MCF 10A (cell line): ENCODE data around the gene FAM111B. TPM values are rescaled to one million over a fixed set of nuclear protein-coding genes. Genes with fewer than 3 reads are reported as not detected.

ENCODE experiments used
- BruUV-seq: library from RNA; stranded (reverse); fragments of 400-500 nt; replicated peaks from 2 replicates; lab custom pipeline; 2021; lab: Mats Ljungman, UMichigan
- CTCF ChIA-PET: fragments of 300-600 bp; sonication (Branson Sonifier 250); formaldehyde crosslinking; extraction: SDS; loops from one replicate; lab custom pipeline; 2021; ENCODE audit warnings: antibody characterized with exemption, inconsistent platforms; lab: Yijun Ruan, JAX
- POLR2A ChIA-PET: fragments of 300-600, 350-650 bp; sonication (Branson Sonifier 250); formaldehyde crosslinking; extraction: SDS; loops from one replicate; lab custom pipeline; 2020; ENCODE audit warnings: antibody characterized with exemption, inconsistent platforms; lab: Yijun Ruan, JAX
- DNase-seq: peaks from one replicate; pipeline ENCODE4 v3.0.0-alpha.2; 2018; ENCODE audit not compliant: unreplicated experiment
- H3K27ac Mint-ChIP-seq: one replicate; pipeline ENCODE4 v1.8.0; 2022; ENCODE audit warnings: mild to moderate bottlenecking, low read depth, mixed read lengths; ENCODE audit not compliant: unreplicated experiment
- H3K27me3 Mint-ChIP-seq: one replicate; pipeline ENCODE4 v1.8.0; 2022; ENCODE audit warnings: mixed read lengths; ENCODE audit not compliant: insufficient read depth, unreplicated experiment
- H3K36me3 Mint-ChIP-seq: one replicate; pipeline ENCODE4 v1.8.0; 2022; ENCODE audit warnings: mild to moderate bottlenecking, moderate library complexity, mixed read lengths; ENCODE audit not compliant: insufficient read depth, unreplicated experiment
- H3K4me1 Mint-ChIP-seq: one replicate; pipeline ENCODE4 v1.8.0; 2022; ENCODE audit warnings: mixed read lengths; ENCODE audit not compliant: insufficient read depth, unreplicated experiment
- H3K4me3 Mint-ChIP-seq: one replicate; pipeline ENCODE4 v1.8.0; 2022; ENCODE audit warnings: mild to moderate bottlenecking, moderate library complexity, mixed read lengths; ENCODE audit not compliant: unreplicated experiment
- H3K9me3 Mint-ChIP-seq: one replicate; pipeline ENCODE4 v1.8.0; 2022; ENCODE audit warnings: mixed read lengths; ENCODE audit not compliant: unreplicated experiment
- CTCF ChIP-seq: fragments of 200-600 bp; IDR thresholded peaks from one replicate; pipeline ENCODE4 v1.8.0; 2022; ENCODE audit warnings: antibody characterized with exemption, mild to moderate bottlenecking; ENCODE audit not compliant: unreplicated experiment
- intact Hi-C: fragments of 100-400 bp; cut with micrococcal nuclease; formaldehyde crosslinking; loops from 2 replicates; pipeline ENCODE4 v1.14.1; 2022
- total RNA-seq: library from RNA; stranded (reverse); gene quantifications from 2 replicates; pipeline ENCODE4 v1.2.3, GENCODE V29; 2022

FAM111B gene
- total RNA-seq, 1 experiment from 2014 or later: 1.6 TPM

DNA sequence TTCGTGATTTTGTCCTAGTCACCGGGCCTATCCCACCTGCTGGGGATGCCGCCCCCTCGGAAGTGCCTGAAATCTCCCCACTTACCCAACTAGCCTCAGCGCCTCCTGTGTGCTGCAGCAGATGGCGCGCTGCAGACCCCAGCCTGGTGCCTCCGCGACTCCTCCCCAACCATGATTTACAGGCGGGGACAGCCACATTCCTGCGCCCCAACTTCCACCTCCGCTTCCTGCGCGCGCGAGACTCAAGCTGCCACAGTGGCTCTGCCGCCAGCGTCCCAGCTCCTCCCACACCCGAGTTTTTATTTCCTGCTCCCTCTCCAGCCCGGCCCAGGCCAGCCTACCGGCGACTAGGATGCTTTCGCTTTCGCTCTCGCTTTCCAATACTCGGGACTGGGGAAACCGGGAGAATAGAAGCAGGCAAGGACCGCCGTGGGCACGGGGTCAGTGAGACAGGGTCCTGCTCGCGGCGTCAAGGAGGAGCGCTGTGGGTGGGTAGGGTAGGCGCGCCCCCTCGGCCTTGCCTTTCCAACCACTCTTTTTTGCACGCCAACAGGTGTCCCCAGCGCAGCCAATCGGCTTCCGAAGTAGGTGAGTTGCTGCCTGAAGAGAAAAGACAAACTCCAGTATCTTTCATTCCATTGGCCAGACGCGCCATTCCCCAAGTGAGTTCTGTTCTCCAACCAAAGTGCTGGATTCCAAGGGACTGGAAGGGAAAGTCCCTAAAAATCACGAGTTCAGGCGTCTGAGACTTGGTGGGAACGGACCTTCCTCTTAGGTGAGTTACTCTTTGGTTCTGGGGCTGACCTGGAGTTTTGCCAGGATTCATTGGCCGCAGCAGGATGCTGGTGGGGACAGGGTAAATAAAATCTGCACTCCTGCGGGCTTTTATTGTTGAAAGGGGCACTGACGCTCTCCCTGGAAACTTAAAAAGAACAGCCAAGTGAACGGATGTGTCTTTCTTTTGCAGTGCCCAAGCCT, 35.8 kb downstream of the FAM111B start, which contains the start of gene FAM111A:
Gene FAM111A (plus strand): TSS at position 327 of the 978 bp plus-strand sequence. CDS start 6,017 bp downstream, outside the sequence.
- H3K36me3 Mint-ChIP-seq: peaks cover 3% of the 10 kb centered on the region
- intact Hi-C loops: loop anchor here (1.0 to 5.0 kb wide), 5 partner anchors 15 to 566 kb away; partner anchors contain the start of genes FAM111B, LPXN and ZFP91
- H3K9me3 Mint-ChIP-seq: no peaks in the 10 kb centered on the region
- ChIA-PET CTCF (interaction anchor here (0.6 to 10.2 kb wide), 11 partner anchors 9 to 512 kb away, joined by 3 to 146 read pairs (median 3); partner anchors contain the start of gene DTX4), POLR2A (interaction anchor here (0.6 to 2.7 kb wide), 16 partner anchors 10 to 1821 kb away, joined by 3 to 27 read pairs (median 4); partner anchors contain the start of genes DTX4, FAM111B and ZFP91)
- DNase-seq: peak; percentile 95
- H3K4me1 Mint-ChIP-seq: peaks cover 50% of the 10 kb centered on the region
- BruUV-seq: TSS peak; percentile 68
- H3K27ac Mint-ChIP-seq: peak within 1 kb of the TSS; percentile 98
- no peaks in the 10 kb centered on the region for H3K27me3 Mint-ChIP-seq
- H3K4me3 Mint-ChIP-seq: peak within 1 kb of the TSS; percentile 97
- TF ChIP-seq CTCF: peak; percentile 6

- DNase-seq: no peak
- intact Hi-C loops: loop anchor here (5.0 kb wide), 2 partner anchors 242 to 567 kb away; partner anchors contain the start of genes LPXN and ZFP91
- H3K4me3 Mint-ChIP-seq: peak overlapping the region; percentile 97
- H3K27me3 Mint-ChIP-seq: no peaks in the 10 kb centered on the region
- ChIA-PET CTCF (interaction anchor here (0.7 to 10.2 kb wide), 9 partner anchors 8 to 507 kb away, joined by 3 to 146 read pairs (median 4); partner anchors contain the start of genes DTX4 and FAM111B), POLR2A (interaction anchor here (0.6 to 2.4 kb wide), 19 partner anchors 11 to 1822 kb away, joined by 3 to 28 read pairs (median 4); partner anchors contain the start of genes DTX4, FAM111B and ZFP91)
- peaks cover 50% of the 10 kb centered on the region for H3K4me1 Mint-ChIP-seq
- peaks cover 3% of the 10 kb centered on the region for H3K36me3 Mint-ChIP-seq
- no TSS peak for BruUV-seq
- peak overlapping the region; percentile 98 for H3K27ac Mint-ChIP-seq
- TF ChIP-seq CTCF: no peak
- no peaks in the 10 kb centered on the region for H3K9me3 Mint-ChIP-seq
Observed at GRCh38 chr11:59144096-59144495, 37.1 kb downstream of the FAM111B start.

GRCh38 chr11:59144579-59145345, 37.7 kb downstream of the FAM111B start:
- CTCF ChIA-PET: interaction anchor here (0.6 to 10.2 kb wide), 12 partner anchors 9 to 1895 kb away, joined by 3 to 146 read pairs (median 4); partner anchors contain the start of genes DTX4 and FAM111B
- POLR2A ChIA-PET: interaction anchor here (0.6 to 2.4 kb wide), 20 partner anchors 10 to 1823 kb away, joined by 3 to 28 read pairs (median 4); partner anchors contain the start of genes DTX4, FAM111B, TIMM10 and ZFP91
- peak; percentile 9 for TF ChIP-seq CTCF
- Mint-ChIP-seq H3K27me3 (no peaks in the 10 kb centered on the region), H3K36me3 (peaks cover 7% of the 10 kb centered on the region), H3K4me1 (peaks cover 50% of the 10 kb centered on the region), H3K27ac (peak overlapping the region; percentile 98), H3K9me3 (no peaks in the 10 kb centered on the region), H3K4me3 (peak overlapping the region; percentile 97)
- BruUV-seq: no TSS peak
- intact Hi-C loops: loop anchor here (5.0 kb wide), 2 partner anchors 242 to 567 kb away; partner anchors contain the start of genes LPXN and ZFP91
- DNase-seq: peak; percentile 93
